Stimulated activated naive CD8-positive, alpha-beta T cell treated with anti-CD3 and anti-CD28 coated beads, Interleukin-15, amount 100 ng/mL, for 72 hours (primary cell): ENCODE data around the gene KLHL5.

ENCODE experiments used
- ATAC-seq: fragments of 150-1000 bp; cut with Tn5 transposase; 2 replicates; pipeline ENCODE4 v1.10.0; 2021; ENCODE audit warnings: mild to moderate bottlenecking, moderate library complexity
- DNase-seq, 2 donors: peaks; one replicate each; pipeline ENCODE4 v3.0.0; 2021 to 2022
- H3K27ac Mint-ChIP-seq, 2 donors: one replicate each; pipeline ENCODE4 v1.8.0; 2022; ENCODE audit warnings: mild to moderate bottlenecking in 2 of 2, mixed read lengths in 2 of 2, moderate library complexity in 2 of 2
- H3K27me3 Mint-ChIP-seq: one replicate; pipeline ENCODE4 v1.8.0; 2022; ENCODE audit warnings: mixed read lengths
- H3K4me1 Mint-ChIP-seq: one replicate; pipeline ENCODE4 v1.8.0; 2022; ENCODE audit warnings: mild to moderate bottlenecking, mixed read lengths
- H3K4me3 Mint-ChIP-seq, 2 donors: one replicate each; pipeline ENCODE4 v1.8.0; 2022; ENCODE audit warnings: mild to moderate bottlenecking in 2 of 2, mixed read lengths in 2 of 2, moderate library complexity in 1 of 2
- H3K9me3 Mint-ChIP-seq, 2 donors: one replicate each; pipeline ENCODE4 v1.8.0; 2022; ENCODE audit warnings: mixed read lengths in 2 of 2

KLHL5 gene

GRCh38 chr4:39170301-39170700, 108.3 kb downstream of the KLHL5 start:
- Mint-ChIP-seq H3K4me3 (no peak overlapping the region), H3K4me1 (no peaks in the 10 kb centered on the region), H3K9me3 (peaks cover 7 to 12% of the 10 kb centered on the region in 2 donors), H3K27me3 (peaks cover 19% of the 10 kb centered on the region), H3K27ac (no peak overlapping the region)
- DNase-seq (no peak), ATAC-seq (no peak)
